TTC549 (cell line): ENCODE measurements around the gene ARAP3.
"Not testable (repeated sequence)": the region's sequence is repeated elsewhere in the genome, so short reads cannot be mapped to it uniquely, and the experiment has no call there.

ENCODE experiments used
- FAIRE-seq: peaks from 2 replicates; lab custom pipeline; 2012; peaks lifted over from hg19 to GRCh38; lab: Jason Lieb, UNC

ARAP3 gene, protein sequence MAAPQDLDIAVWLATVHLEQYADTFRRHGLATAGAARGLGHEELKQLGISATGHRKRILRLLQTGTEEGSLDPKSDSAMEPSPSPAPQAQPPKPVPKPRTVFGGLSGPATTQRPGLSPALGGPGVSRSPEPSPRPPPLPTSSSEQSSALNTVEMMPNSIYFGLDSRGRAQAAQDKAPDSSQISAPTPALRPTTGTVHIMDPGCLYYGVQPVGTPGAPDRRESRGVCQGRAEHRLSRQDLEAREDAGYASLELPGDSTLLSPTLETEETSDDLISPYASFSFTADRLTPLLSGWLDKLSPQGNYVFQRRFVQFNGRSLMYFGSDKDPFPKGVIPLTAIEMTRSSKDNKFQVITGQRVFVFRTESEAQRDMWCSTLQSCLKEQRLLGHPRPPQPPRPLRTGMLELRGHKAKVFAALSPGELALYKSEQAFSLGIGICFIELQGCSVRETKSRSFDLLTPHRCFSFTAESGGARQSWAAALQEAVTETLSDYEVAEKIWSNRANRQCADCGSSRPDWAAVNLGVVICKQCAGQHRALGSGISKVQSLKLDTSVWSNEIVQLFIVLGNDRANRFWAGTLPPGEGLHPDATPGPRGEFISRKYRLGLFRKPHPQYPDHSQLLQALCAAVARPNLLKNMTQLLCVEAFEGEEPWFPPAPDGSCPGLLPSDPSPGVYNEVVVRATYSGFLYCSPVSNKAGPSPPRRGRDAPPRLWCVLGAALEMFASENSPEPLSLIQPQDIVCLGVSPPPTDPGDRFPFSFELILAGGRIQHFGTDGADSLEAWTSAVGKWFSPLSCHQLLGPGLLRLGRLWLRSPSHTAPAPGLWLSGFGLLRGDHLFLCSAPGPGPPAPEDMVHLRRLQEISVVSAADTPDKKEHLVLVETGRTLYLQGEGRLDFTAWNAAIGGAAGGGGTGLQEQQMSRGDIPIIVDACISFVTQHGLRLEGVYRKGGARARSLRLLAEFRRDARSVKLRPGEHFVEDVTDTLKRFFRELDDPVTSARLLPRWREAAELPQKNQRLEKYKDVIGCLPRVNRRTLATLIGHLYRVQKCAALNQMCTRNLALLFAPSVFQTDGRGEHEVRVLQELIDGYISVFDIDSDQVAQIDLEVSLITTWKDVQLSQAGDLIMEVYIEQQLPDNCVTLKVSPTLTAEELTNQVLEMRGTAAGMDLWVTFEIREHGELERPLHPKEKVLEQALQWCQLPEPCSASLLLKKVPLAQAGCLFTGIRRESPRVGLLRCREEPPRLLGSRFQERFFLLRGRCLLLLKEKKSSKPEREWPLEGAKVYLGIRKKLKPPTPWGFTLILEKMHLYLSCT (N-terminal part only)

DNA sequence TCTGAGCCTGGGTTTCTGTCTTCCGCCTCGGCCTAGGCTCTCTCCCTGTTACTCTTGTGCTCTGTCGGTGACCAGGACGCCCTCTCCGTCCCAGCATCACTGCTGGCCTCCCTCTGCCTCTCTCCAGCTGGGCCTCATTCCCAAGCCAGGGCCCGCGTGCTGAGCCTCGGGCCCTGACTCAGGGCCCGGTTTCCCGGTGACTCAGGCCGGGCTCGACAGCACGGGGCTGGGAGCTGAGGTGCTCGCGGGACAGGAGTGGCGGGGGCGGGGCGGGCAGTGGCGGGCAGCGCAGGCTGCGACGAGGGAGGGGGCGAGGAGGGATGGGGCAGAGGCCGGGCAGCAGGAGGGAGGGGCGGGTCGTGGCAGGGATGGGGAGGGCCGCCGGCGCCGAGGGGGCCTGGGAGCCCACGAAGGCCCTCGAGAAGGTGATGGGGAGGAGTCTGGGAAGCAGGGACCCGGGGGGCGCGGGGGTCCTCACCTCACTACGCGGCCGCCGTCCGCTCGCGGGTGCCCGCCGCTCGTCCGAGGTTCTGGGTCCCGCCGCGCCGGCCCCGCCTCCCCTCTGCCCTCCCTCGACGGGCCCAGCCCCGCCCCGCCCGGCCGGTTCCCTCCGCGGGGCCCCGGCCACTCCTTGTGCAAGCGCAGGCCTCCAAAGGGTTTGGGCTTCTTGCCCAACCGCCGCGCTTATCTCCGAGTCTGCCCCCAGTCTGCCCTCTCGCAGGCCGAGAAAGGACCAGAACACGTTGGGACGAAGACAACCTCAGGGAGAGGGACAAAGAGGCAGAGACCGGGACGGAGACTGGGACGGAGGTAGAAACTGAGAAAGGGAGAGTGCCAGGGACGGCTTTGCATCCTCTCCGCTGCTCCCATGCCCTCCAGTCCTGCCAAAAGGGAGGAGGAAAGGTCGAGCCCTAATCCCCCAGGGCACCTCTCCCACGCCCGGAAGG, at the start of gene ARAP3:
TSS of gene ARAP3 (minus strand) at position 536 of the 947 bp plus-strand sequence. CDS start 1,744 bp downstream, outside the sequence.
- FAIRE-seq = no peak

DNA sequence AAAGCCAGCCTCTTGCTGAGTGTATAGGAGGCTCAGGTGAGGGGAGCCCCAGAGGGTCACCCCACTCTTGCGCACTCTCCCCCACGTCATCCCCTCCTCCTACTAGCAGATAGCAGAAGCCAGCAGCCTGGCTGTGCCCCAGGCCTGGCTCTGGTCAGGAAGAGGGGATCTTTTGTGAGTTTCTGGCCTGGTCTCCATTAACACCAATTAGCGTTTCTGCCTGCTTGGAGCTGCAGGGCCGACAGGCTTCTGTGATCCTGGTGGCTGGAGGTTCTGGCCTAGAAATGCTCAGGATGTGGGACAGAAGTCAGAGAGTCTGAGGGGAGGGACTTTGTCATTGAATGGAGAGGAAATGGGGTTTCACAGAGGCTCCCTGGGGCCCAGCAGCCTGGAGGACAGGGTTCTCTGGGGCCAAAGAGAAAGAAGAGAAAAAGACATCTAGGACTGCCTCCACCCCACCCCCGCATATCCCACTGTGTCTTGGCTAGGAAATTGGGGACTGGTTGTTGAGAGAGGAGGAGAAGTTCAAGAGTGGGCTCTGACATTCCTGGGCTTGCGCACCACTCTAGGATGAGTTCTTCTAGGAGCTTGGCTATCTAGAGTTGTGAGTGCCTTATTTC, 47.5 kb upstream of the ARAP3 start:
- FAIRE-seq = no peak

DNA sequence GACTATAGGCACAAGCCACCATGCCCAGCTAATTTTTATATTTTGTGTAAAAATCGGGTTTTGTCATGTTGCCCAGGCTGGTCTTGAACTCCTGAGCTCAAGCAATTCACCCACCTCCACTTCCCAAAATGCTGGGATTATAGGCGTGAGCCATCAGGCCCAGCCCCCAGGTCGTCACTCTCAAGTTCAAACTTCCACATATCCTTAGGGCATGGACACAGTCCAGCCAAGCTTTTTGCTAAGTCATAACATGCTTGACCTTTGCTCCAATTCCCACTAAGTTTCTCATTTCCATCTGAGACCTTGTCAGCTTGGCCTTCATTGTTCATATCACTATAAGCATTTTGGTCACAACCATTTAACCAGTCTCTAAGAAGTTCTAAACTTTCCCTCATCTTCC, 43.9 kb upstream of the ARAP3 start:
- FAIRE-seq = no peak

DNA sequence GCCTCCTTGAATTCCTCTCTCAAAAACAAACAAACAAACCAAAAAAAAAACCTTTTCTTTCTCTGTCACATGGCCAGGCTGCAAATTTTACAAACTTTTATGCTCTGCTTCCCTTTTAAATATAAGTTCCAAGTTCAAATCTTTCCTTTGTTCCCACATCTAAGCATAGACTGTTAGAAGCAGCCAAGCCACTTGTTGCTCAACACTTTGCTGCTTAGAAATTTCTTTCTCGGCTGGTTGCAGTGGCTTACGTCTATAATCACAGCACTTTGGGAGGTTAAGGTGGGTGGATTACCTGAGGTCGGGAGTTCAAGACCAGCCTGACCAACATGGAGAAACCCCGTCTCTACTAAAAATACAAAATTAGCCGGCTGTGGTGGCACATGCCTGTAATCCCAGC, 43.1 kb upstream of the ARAP3 start:
- FAIRE-seq = not testable (repeated sequence)

DNA sequence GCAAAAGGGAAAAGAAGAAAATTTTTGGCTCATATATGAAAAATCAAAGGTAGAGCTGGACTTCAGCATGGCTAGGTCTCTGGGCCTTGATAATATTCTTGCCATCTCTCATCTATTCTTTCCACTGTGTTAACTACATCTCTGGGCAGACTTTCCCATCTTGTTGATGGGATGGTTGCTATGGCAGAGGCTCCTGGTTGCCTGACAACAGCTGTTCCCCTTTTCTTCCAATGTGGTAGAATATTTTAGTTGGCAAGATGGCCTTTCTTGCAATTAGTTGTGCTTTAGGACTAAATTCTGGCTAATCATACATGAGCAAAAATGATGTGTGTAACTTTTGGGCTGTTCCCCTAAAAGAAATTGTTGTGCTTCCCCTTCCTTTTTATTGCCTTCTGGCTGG, 40.2 kb upstream of the ARAP3 start:
- FAIRE-seq = no peak

DNA sequence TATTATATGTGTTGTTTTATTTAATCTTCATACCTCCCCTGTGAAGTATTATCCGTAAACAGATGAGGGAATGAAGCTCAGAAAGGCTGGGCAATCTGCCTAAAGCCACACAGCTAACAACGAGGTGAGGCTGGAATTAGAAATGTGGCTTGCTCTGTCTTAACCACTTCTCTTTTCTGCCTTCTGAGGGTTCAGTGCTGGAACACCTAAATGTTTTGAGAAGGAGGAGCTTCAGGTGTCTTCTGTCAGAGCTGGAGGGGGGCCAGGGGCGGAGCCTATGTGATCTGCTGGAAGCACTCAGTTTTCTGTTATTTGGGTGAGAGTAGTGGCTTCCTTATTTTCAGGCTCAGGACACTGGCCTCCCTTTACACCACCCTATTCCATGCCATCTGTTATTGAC, 35.0 kb upstream of the ARAP3 start:
- no peak for FAIRE-seq

DNA sequence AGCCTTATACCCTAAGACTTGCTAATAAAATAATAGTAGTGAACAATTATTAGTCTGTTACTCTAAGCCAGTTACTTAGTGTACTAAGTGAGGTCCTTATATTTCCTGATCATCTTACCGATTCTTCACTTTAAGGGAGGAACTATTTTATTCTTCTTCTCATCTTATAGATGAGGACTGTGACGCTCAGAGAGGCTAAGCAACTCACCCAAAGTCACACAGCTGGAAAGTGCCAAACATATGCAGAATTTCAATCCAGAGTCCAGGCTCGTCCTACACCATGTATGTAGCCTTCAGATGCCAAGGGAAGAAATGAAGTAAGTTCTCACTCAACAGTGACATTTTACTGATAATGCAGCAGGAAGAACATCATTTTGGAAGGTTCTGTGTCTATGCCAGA, 34.4 kb upstream of the ARAP3 start:
- no peak for FAIRE-seq

DNA sequence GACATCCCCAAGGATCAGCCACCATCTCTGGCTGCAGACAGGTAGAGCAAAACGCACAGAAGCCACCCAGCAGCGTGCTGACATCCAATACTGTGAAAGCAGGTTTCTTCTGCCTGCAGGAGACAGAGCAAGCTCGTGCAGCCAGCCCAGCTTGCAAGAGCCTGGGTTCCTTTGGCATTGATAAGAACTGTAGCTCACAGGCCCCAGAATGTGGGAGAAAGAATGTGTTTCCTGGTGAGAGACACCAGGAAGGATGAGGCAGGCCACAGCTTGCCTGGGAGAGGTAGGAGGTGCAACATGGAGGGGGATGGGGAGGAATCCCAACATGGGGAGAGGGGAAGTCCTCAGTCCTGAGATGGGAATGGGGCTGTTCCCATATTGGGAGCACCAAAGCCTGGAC, 34.0 kb upstream of the ARAP3 start:
- FAIRE-seq = no peak

DNA sequence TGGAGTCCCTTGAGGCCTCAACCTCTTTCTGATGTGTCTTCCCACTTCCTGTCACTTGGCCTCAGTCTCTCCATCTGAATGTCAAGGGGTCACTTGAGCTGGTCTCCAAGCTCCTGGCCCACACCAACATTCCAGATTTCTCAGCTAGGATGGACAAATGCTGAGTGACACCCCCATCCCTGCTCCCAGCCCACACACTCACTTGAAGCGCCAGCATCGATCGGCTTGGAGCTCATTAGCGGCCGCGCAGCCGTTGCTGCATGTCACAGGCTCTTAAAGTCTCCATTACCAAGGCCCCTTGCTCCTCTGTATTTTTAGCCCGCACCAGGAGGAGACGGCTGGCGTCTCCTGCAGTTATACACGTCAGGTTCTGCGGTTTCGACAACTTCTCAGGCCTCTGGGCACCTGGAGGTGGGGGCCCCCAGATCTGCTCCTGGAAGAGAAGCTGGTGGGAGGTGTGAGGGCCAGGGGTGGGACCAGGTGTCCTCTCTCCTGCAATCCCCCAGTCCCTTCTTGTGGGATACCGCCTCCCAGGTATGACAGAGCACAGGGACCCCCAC, 33.4 kb upstream of the ARAP3 start:
- FAIRE-seq = no peak

DNA sequence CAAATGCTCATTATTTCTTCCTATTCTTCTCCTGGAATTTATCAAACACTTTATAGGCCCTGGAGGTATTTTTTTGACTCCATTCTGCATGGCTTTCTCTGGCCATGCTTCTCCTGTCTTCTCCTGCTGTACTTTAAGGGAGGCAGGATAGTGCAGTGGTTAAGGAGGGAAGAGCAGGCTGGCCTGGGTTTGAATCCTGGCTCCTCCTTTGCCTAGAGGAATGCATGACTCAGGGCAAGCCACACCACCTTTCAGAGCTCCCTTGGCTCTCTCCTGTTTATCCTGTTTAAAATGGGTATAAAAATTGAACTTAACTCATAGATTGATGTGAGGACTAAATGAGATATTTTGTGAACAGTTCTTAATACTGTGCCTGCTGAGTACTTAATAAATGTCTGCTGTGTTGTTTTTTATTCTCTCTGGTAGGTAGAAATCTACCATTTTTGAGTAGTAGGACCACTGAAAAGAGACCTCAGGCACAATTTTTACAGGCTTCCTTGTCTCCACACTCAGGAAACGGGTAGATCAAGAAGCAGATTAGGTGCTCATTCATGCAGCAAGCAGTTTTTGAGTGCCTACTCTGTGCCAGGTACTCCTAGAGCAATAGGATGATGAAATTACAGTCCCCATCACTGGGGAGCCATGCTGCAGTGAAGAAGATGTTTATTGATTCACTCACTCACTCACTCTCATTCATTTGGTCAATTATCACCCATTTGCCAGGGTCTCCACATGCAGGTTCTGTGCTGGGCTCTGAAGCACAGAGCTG, 32.7 kb upstream of the ARAP3 start:
- FAIRE-seq = no peak

DNA sequence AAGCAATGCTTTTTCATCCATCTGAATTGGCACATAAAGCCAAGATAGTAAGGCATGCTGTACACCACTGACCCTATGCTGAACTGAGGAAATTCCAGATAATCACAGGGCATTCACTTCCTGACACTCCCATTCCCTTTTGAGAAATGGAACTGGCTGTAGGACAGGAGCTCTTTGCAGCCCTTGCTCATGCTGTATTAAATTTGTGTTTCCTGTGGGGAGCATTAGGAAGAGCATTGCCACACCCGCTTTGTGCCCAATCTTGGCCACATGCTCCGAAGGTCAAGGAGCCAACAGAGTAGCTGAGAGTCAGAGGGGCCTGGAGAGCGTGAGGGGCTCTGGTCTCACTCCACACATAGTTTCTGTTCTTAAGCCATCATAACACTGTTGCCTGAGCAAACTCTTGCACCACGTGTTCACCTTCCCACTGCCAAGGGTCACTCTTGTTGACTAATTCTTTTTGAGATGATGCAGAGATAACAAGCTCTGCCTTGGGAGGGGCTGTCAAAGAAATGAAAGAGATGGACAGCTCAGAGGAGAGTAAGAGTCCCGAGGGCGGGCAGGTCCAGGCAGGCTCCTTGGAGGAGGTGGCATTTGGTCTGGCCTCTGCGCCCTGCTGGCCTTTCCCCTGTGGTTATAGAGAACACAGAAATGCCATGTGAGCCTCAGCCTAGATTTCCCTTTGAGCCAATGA, 31.7 kb upstream of the ARAP3 start:
- no peak for FAIRE-seq

DNA sequence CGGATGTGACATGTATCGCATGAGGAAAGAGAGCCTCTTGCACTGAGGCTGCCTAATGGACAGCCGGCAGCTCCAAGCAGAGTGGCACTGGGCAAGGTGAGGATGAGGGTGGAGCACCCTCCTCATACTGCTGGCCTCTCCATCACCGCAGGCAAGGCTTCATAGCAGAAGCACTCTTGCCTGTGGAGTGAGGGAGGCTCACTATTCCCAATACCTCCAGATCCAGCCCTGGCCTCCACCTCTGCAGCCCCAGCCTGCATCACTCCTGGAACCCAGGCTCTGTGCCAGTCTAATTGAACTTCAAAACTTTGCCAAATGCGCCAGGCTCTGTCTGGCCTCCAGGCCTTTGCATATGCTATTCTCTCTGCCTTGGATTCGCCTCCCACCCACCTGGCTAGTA, 29.7 kb upstream of the ARAP3 start:
- FAIRE-seq = no peak

DNA sequence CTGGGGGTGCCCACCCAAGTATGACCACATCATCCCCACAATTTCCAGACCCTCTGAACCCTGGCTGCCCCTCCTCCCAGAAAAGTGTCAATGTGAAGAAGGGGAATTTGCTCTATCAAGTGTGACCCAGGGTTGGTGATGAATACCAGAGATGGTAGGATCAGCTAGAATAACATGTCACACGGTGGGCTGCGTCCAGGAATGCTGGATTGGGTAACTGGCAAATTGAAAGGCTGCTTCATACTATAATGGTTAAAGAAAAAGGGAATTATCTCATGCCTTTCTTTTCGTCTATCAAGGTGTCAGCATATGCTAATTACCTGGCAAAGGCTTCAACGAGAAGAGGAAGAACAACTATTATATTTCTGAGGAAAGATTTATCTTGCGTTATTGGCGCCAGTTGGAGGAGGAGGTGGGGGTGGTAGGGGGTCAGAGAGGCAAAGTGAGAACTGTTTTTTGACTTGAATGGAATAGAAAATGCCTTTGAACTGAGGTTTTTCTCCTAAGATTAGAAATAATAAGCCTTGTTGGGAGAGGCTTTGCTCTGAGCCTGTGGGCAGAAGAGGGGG, 27.8 kb upstream of the ARAP3 start:
- no peak for FAIRE-seq

DNA sequence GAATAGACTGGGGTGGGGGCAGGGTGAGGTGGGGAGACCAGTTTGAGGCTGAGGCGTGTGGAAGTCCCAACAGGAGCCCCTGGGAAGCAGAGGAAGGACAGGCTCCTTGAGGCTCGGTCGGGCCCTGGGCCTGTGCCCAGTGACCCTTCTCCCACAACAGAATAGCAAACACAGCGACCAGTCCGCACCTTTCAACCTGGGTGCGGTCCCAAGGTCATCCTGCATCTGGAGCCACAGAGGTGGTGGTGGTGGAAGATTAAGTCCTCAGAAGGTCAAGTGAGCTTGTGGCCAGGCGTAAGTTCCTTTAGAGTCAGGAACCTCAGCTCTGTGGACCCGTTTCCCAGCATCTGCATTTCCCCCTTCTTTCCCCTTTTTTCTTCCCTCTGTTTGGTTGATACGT, 26.0 kb upstream of the ARAP3 start:
- FAIRE-seq = no peak

DNA sequence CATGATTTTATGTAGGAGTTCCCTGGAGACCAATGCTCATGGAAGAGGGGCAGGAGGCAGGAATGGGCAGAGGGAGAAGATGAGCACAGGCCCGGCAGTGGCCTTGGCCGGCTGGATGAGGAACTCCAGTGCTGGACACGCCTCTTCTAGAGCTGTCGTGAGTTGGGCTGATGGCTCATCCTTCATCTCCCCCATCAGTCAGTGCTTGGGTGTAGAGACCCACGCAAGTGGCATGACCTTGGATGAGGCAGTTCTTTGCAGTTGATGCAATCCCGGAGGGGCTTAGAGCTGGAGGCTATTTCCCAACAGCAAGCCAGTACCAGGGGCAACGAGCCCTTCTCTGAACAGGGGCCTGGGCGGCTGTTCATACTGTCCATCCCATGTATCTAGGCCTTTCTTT, 25.5 kb upstream of the ARAP3 start:
- no peak for FAIRE-seq

DNA sequence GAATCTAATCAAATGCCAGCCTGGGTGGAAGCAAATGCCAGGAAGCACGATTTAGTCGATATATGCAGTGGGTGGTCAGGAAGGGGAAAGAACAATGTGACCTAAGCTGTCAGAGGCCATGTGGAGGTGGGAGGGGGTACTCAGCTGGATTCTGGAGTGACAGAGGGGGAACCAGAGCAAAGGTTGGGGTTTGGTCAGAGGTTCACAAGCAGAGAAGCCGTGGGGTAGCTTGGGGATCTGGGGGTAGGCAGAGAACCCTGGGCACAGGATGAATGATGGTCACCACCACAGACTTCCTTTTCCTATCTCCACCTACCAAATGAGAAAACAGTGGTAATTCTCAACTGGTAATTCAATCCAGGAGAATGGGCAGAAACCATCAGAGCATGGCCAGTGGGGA, 24.1 kb upstream of the ARAP3 start:
- no peak for FAIRE-seq

DNA sequence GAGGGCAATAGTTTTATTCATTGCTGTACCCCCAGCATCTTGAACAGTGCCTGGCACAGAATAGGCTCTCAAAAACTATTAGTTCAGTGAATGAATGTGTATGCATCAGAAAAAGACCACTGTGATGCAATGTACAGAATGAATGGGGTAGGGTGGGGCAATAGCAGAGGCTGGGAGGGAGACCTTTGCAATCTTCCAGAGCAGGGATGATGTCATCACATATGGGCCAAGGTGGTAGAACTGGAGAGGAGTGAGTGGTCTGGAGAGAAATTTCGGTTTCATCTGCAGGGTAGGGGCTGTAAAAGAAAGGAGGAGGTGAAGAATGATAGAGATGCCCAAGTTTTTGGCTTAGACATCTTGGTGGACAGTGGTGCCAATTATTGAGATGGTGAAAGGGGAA, 23.4 kb upstream of the ARAP3 start:
- no peak for FAIRE-seq

DNA sequence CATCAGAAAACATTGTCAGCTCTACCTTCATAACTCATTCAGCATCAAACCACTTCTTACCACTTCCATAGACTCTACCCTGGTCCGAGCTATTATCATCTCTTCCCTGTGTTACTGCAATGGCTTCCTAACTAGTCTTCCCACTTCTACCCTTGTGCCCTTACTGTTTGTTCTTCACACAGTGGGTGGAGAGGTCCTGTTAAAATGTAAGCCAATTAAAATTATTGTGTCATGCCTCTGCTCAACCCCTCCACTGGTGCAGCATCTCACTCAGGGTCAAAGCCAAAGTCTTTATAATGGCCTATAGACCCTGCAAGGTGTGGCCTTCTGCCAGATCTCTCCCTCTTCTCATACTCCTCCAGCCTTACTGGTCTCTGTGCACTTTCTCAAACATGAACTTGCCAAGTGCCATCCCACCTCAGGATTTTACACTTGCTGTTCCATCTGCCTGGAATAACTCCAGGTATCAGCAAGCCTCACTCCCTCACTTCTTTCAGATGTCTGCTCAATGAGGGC, 22.8 kb upstream of the ARAP3 start:
- no peak for FAIRE-seq

DNA sequence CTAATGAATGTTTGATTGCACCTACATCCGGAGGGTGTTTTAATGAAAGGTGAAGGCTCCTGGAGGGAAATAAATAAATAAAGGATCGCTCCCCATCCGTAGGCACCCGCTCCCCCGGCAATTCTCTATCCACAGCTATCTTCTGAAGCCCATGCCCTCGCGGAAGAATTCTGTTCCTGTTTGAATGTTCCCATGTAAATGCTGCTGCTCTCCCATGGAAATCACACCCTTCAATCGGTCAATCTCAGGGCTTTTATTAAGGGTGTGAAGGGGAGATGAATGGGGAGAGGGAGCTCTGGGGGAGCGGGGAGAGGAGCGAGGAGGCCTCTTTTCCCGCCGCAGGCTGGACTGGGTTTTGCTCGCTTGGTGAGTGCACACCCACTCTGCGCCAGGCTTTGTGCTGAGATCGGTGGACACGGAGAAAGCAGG, 21.1 kb upstream of the ARAP3 start:
- FAIRE-seq = no peak
